Smooth muscle cell (in vitro differentiated cells): ENCODE results near the gene MIEF2. TPM values are rescaled to one million over a fixed set of nuclear protein-coding genes. Genes with fewer than 3 reads are reported as not detected.

ENCODE experiments used
- DNase-seq: peaks from one replicate; lab custom pipeline; 2025; ENCODE audit not compliant: unreplicated experiment; lab: John Stamatoyannopoulos, UW
- H2AFZ ChIP-seq: fragments of 200-600 bp; sonication (generic); 2 replicates; pipeline ENCODE4 v1.6.0; 2016; ENCODE audit warnings: antibody characterized with exemption, low read depth, mild to moderate bottlenecking
- H3F3A ChIP-seq: fragments of 200-600 bp; sonication (generic); 2 replicates; pipeline ENCODE4 v1.6.0; 2017; ENCODE audit warnings: antibody characterized with exemption, low read depth
- H3K27ac ChIP-seq: fragments of 200-600 bp; sonication (generic); 2 replicates; pipeline ENCODE4 v1.5.1; 2016; ENCODE audit warnings: low read depth, mild to moderate bottlenecking
- H3K27me3 ChIP-seq: fragments of 200-600 bp; sonication (generic); 2 replicates; pipeline ENCODE4 v1.6.1; 2016; ENCODE audit warnings: low read depth, mild to moderate bottlenecking
- H3K36me3 ChIP-seq: fragments of 200-600 bp; sonication (generic); 2 replicates; pipeline ENCODE4 v1.5.1; 2016; ENCODE audit warnings: low read depth
- H3K4me1 ChIP-seq: fragments of 200-600 bp; sonication (generic); 2 replicates; pipeline ENCODE4 v1.5.1; 2016; ENCODE audit warnings: low read depth
- H3K4me2 ChIP-seq: fragments of 200-600 bp; sonication (generic); 2 replicates; pipeline ENCODE4 v1.6.0; 2016; ENCODE audit warnings: mild to moderate bottlenecking
- H3K4me3 ChIP-seq: fragments of 200-600 bp; sonication (generic); 2 replicates; pipeline ENCODE4 v1.5.1; 2016; ENCODE audit warnings: mild to moderate bottlenecking
- H3K79me2 ChIP-seq: fragments of 200-600 bp; sonication (generic); 2 replicates; pipeline ENCODE4 v1.6.0; 2016; ENCODE audit warnings: low read depth, mild to moderate bottlenecking
- H3K9ac ChIP-seq: fragments of 200-600 bp; sonication (generic); 2 replicates; pipeline ENCODE4 v1.6.0; 2016; ENCODE audit warnings: low read depth
- H3K9me3 ChIP-seq: fragments of 200-600 bp; sonication (generic); replicated peaks from 2 replicates; pipeline ENCODE4 v1.5.1; 2016; ENCODE audit warnings: low read depth
- H4K20me1 ChIP-seq: fragments of 200-600 bp; sonication (generic); 2 replicates; pipeline ENCODE4 v1.6.0; 2016; ENCODE audit warnings: low read depth
- WGBS: methylation state at CpG from one replicate; pipeline ENCODE4 v1.1.7; 2016; ENCODE audit warnings: low lambda C conversion rate; 5-methylcytosine and 5-hydroxymethylcytosine counted together
- polyA plus RNA-seq: library from polyadenylated mRNA; unstranded; fragments of >200 nt; fragmentation: Nextera tagmentation; extraction: Ambion mirVana; gene quantifications from 2 replicates; pipeline ENCODE4 v1.2.1, GENCODE V29; 2016
- total RNA-seq: library from RNA; depleted of rRNA; stranded (reverse); fragments of >200 nt; gene quantifications from 2 replicates; pipeline ENCODE4 v1.2.3, GENCODE V29; 2014
- TF ChIP-seq, protein P1 (sequence below): fragments of 200-600 bp; sonication (generic); IDR thresholded peaks from 2 replicates; pipeline ENCODE4 v1.5.1; 2017; ENCODE audit warnings: borderline replicate concordance, mild to moderate bottlenecking, antibody characterized with exemption; ENCODE audit not compliant: insufficient read depth, poor library complexity, severe bottlenecking

The MIEF2 gene
- total and polyA plus RNA-seq, 2 experiments from 2014 or later = 10.4 to 13.5 TPM

DNA sequence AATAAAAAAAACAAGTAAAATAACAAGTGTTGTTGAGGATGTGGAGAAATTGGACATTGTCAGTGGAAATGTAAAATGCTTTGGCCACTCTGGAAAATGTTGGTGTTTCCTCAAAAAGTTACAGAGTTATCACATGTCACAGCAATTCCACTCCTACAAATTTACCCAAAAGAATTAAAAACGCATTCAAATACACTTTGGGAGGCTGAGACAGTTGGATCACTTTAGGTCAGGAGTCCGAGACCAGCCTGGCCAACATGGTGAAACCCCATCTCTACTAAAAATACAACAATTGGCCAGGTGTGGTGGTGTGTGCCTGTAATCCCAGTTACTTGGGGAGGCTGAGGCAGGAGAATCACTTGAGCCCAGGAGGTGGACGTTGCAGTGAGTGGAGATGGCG is 48.7 kb downstream of the MIEF2 start:
- H3K4me3 ChIP-seq = no peak overlapping the region
- DNase-seq = no peak
- H3K36me3 ChIP-seq = peaks cover 14% of the 10 kb centered on the region
- H3K4me2 ChIP-seq = no peak overlapping the region
- TF ChIP-seq, protein P1, sequence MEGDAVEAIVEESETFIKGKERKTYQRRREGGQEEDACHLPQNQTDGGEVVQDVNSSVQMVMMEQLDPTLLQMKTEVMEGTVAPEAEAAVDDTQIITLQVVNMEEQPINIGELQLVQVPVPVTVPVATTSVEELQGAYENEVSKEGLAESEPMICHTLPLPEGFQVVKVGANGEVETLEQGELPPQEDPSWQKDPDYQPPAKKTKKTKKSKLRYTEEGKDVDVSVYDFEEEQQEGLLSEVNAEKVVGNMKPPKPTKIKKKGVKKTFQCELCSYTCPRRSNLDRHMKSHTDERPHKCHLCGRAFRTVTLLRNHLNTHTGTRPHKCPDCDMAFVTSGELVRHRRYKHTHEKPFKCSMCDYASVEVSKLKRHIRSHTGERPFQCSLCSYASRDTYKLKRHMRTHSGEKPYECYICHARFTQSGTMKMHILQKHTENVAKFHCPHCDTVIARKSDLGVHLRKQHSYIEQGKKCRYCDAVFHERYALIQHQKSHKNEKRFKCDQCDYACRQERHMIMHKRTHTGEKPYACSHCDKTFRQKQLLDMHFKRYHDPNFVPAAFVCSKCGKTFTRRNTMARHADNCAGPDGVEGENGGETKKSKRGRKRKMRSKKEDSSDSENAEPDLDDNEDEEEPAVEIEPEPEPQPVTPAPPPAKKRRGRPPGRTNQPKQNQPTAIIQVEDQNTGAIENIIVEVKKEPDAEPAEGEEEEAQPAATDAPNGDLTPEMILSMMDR = no peak
- peaks cover 48% of the 10 kb centered on the region for H4K20me1 ChIP-seq
- H3K27ac ChIP-seq = no peak overlapping the region
- H3F3A ChIP-seq = peaks cover 13% of the 10 kb centered on the region
- H2AFZ ChIP-seq = no peak overlapping the region
- H3K79me2 ChIP-seq = peaks cover 58% of the 10 kb centered on the region
- WGBS = over 99% methylated on average over 4 of the region's 4 CpGs
- no peaks in the 10 kb centered on the region for H3K27me3 ChIP-seq
- no peaks in the 10 kb centered on the region for H3K9me3 ChIP-seq
- no peak overlapping the region for H3K9ac ChIP-seq
- peaks cover 19% of the 10 kb centered on the region for H3K4me1 ChIP-seq

DNA sequence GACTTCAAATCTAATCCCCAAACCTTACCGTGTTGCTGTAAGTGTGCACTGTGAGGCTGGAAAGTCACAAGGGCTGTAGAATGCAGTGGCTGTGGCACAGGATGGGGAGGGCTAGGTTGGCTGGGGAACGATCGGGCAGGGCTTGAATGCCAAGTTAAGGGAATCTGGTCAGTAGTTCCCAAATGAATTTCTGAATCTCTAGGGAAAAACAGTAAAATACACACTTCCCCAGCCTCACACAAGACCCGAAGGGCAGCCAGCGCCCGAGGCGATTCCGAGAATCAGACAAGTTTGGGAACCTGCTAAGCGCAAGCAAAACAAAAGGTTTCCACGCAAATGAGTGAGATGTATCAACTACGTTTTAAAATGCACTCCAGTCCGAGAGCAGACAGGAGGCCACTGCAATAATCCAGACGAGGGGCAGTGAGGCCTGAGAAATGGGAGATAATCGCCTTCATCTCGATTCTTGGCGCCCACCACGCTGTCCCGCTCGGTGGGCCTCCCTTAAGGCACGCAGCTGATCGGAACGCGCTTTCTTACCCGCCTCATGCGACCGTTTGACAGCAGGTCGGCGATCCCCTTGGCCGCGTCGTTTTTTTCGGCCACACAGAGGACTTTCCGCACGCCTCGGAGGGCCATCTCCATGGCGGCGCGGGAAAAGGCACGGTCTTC is 53.7 kb downstream of the MIEF2 start:
- no peaks in the 10 kb centered on the region for H3K9me3 ChIP-seq
- H3K79me2 ChIP-seq = peaks cover 89% of the 10 kb centered on the region
- H3F3A ChIP-seq = peaks cover 11% of the 10 kb centered on the region
- H3K27ac ChIP-seq = peak overlapping the region; percentile 96
- H3K4me1 ChIP-seq = peaks cover 40% of the 10 kb centered on the region
- H3K4me2 ChIP-seq = peak overlapping the region; percentile 98
- H3K27me3 ChIP-seq = no peaks in the 10 kb centered on the region
- H3K9ac ChIP-seq = peak overlapping the region; percentile 96
- peak overlapping the region; percentile 82 for H2AFZ ChIP-seq
- H3K4me3 ChIP-seq = peak overlapping the region; percentile 90
- no peak for DNase-seq
- TF ChIP-seq, protein P1 = no peak
- H4K20me1 ChIP-seq = peaks cover 50% of the 10 kb centered on the region
- H3K36me3 ChIP-seq = no peaks in the 10 kb centered on the region
- under 1% methylated on average over 39 of the region's 39 CpGs for WGBS

DNA sequence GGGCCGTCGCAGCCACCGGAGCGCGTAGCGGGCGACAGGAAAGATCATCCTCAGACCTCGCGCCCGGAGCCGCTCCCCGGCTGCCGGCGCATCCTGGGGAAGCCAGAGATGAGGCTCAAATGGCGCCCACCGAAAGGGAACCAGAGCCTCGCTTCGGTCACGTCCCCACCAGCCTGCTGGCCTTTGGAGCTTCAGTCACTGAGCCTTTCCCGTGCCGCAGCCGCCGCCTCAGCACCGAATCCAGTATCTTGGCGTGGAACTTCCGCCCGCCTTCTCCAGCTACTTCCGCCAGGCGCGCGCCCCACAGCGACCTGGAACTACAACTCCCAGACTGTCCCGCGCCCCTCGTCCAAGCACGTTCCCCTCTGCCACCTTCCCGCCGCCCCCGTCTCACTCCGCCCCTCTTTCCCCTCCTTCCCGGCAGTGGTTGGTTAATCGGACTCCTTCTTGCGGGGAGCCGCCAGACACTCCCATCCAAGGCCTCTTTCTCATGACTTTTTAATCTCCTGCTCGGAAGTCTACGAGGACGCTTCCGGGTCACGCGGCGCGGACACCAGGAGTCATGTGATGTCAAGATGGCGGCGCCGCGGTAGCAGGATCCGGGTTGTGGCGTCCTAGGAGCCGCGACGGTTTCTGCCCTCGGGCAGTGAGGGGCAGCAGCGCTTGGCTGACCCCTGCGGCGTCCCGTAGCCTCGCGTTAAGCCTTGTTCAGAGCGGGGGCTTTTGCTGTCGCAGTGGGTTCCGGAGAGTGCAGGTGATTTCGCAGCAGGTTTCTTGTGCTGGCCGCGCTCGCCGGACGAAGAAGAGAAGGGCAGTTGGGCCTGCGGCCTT is 54.5 kb downstream of the MIEF2 start, which contains the start of the genes SMCR8 and TOP3A:
Gene SMCR8, plus strand, starts transcription at position 563 of the 831 bp plus-strand sequence. CDS start 497 bp downstream, outside the sequence.
Gene TOP3A, minus strand, starts transcription at position 264 of the 831 bp plus-strand sequence. Its CDS starts 216 bp downstream, at position 48.
- peak within 1 kb of the TSS; percentile 98 for H3K4me2 ChIP-seq
- peaks cover 40% of the 10 kb centered on the region for H3K4me1 ChIP-seq
- peak within 1 kb of the TSS; percentile 96 for H3K27ac ChIP-seq
- H2AFZ ChIP-seq = peak within 1 kb of the TSS; percentile 82
- H4K20me1 ChIP-seq = peaks cover 52% of the 10 kb centered on the region
- DNase-seq = peak; percentile 89
- H3K4me3 ChIP-seq = peak within 1 kb of the TSS; percentile 90
- H3K9ac ChIP-seq = peak within 1 kb of the TSS; percentile 96
- no peaks in the 10 kb centered on the region for H3K9me3 ChIP-seq
- TF ChIP-seq, protein P1 = no peak
- no peaks in the 10 kb centered on the region for H3K36me3 ChIP-seq
- peaks cover 90% of the 10 kb centered on the region for H3K79me2 ChIP-seq
- under 1% methylated on average over 76 of the region's 78 CpGs for WGBS
- H3K27me3 ChIP-seq = no peaks in the 10 kb centered on the region
- H3F3A ChIP-seq = peaks cover 11% of the 10 kb centered on the region
